CD4-positive, alpha-beta memory T cell (primary cell): ENCODE results near the gene CCL26. TPM values are rescaled to one million over a fixed set of nuclear protein-coding genes. Genes with fewer than 3 reads are reported as not detected.
"Not testable (repeated sequence)": the region's sequence is repeated elsewhere in the genome, so short reads cannot be mapped to it uniquely, and the experiment has no call there.

ENCODE experiments used
- CTCF ChIA-PET: fragments of 350-600 bp; sonication (Branson Sonifier 250); formaldehyde crosslinking; loops from one replicate; lab custom pipeline; 2021; ENCODE audit warnings: inconsistent platforms; ENCODE audit not compliant: partially characterized antibody; lab: Charles Lee
- POLR2A ChIA-PET: fragments of 350-600 bp; sonication (Branson Sonifier 250); formaldehyde crosslinking; loops from one replicate; lab custom pipeline; 2021; ENCODE audit not compliant: partially characterized antibody; lab: Charles Lee
- DNase-seq, 5 donors: peaks; one replicate each; pipeline versions ENCODE4 v3.0.0 to v3.0.0-alpha.2; 2020 to 2022; ENCODE audit warnings: mixed read lengths in 1 of 5
- H3K27ac ChIP-seq: one replicate; pipeline ENCODE4 v1.7.0; 2013; ENCODE audit warnings: low read depth, low read length
- H3K27me3 ChIP-seq: 2 replicates; pipeline ENCODE4 v1.7.0; 2013; ENCODE audit warnings: mild to moderate bottlenecking, low read length, moderate library complexity; ENCODE audit not compliant: insufficient read depth
- H3K36me3 ChIP-seq: 2 replicates; pipeline ENCODE4 v1.7.0; 2013; ENCODE audit warnings: mild to moderate bottlenecking, low read length, moderate library complexity; ENCODE audit not compliant: insufficient read depth
- H3K4me1 ChIP-seq: 2 replicates; pipeline ENCODE4 v1.7.0; 2013; ENCODE audit warnings: mild to moderate bottlenecking, low read length, moderate library complexity; ENCODE audit not compliant: insufficient read depth
- H3K4me3 ChIP-seq, 2 donors: one replicate each; pipeline ENCODE4 v1.7.0; 2013; ENCODE audit warnings: low read length in 2 of 2, mild to moderate bottlenecking in 1 of 2
- H3K9me3 ChIP-seq, 2 donors: one replicate each; pipeline ENCODE4 v1.7.0; 2013; ENCODE audit warnings: low read length in 2 of 2, control low read depth in 1 of 2; ENCODE audit not compliant: control insufficient read depth in 1 of 2
- H3K27ac Mint-ChIP-seq, 7 donors: one replicate each; pipeline ENCODE4 v1.8.0; 2020 to 2021; ENCODE audit warnings: mixed read lengths in 7 of 7, mild to moderate bottlenecking in 6 of 7, inconsistent platforms in 3 of 7, moderate library complexity in 3 of 7
- H3K27me3 Mint-ChIP-seq, 2 donors: one replicate each; pipeline ENCODE4 v1.8.0; 2020 to 2021; ENCODE audit warnings: mixed read lengths in 2 of 2
- H3K36me3 Mint-ChIP-seq, 2 donors: one replicate each; pipeline ENCODE4 v1.8.0; 2020 to 2021; ENCODE audit warnings: mixed read lengths in 2 of 2, inconsistent platforms in 1 of 2, mild to moderate bottlenecking in 1 of 2
- H3K4me1 Mint-ChIP-seq, 4 donors: one replicate each; pipeline ENCODE4 v1.8.0; 2020 to 2021; ENCODE audit warnings: mixed read lengths in 4 of 4, mild to moderate bottlenecking in 1 of 4
- H3K4me3 Mint-ChIP-seq, 8 donors: one replicate each; pipeline ENCODE4 v1.8.0; 2020 to 2021; ENCODE audit warnings: mixed read lengths in 8 of 8, mild to moderate bottlenecking in 7 of 8, moderate library complexity in 6 of 8, inconsistent platforms in 3 of 8
- H3K9me3 Mint-ChIP-seq, 8 donors: one replicate each; pipeline ENCODE4 v1.8.0; 2020 to 2021; ENCODE audit warnings: mixed read lengths in 8 of 8, mild to moderate bottlenecking in 5 of 8, inconsistent platforms in 3 of 8, moderate library complexity in 1 of 8
- intact Hi-C: fragments of 100-400 bp; cut with micrococcal nuclease; formaldehyde crosslinking; loops from one replicate; pipeline ENCODE4 v1.15.1; 2023
- polyA plus RNA-seq, 2 donors: library from polyadenylated mRNA; unstranded; fragments of 300-500 nt; fragmentation: Illumina TruSeq; gene quantifications; one replicate each; pipeline ENCODE4 v1.2.3, GENCODE V29; 2021
- total RNA-seq, 2 experiments: library from RNA; stranded (reverse); gene quantifications; one replicate each; pipeline ENCODE4 v1.2.3, GENCODE V29; 2021

The CCL26 gene
- total and polyA plus RNA-seq, 4 experiments from 2014 or later, result not detected

DNA sequence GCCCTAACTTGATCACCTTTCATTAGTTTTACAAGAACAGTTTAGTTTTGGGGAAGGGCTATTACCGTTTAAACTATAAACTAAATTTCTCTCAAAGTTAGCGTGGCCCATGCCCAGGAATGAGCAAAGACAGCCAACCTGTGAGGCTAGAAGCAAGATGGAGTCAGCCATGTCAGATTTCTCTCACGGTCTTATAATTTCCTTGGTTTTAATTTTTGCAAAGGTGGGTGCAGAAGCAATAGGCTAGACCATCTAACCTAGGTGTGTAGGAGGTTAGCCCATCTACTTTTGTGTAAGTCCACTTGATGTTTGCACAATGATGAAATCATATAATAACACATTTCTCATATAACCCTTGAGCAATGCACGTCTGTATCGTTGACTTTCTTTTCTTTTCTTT is 32.7 kb upstream of the CCL26 start:
- Mint-ChIP-seq H3K4me1 (no peaks in the 10 kb centered on the region), H3K4me3 (no peak overlapping the region), H3K27ac (no peak overlapping the region), H3K27me3 (peaks cover 0 to 3% of the 10 kb centered on the region in 2 donors), H3K9me3 (peaks cover 0 to 24% (median 17%) of the 10 kb centered on the region in 8 donors), H3K36me3 (peaks cover 0 to 3% of the 10 kb centered on the region in 2 donors)
- intact Hi-C loops, result no loop called here
- Histone ChIP-seq H3K27ac (no peak overlapping the region), H3K27me3 (no peaks in the 10 kb centered on the region), H3K36me3 (no peaks in the 10 kb centered on the region), H3K4me1 (no peaks in the 10 kb centered on the region), H3K4me3 (no peak overlapping the region), H3K9me3 (peaks cover 0 to 10% of the 10 kb centered on the region in 2 donors)
- ChIA-PET CTCF (no interaction called here), POLR2A (no interaction called here)
- DNase-seq, result no peak

DNA sequence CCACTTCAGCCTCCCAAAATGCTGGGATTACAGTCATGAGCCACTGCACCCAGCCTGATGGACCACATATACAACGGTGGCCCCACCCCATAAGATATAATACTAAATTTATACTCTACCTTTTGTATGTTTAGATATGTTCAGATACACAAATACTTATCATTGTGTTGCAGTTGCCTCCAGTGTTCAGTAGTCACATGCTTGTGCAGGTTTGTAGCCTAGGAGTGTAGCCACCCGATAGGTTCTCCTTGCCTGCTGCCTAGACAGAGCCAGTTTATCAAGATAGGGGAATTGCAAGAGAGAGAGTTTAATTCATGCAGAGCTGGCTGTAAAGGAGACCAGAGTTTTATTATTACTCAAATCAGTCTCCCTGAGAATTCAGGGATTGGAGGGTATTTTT is 32.0 kb upstream of the CCL26 start:
- Histone ChIP-seq H3K27me3 (no peaks in the 10 kb centered on the region), H3K27ac (no peak overlapping the region), H3K36me3 (no peaks in the 10 kb centered on the region), H3K4me3 (no peak overlapping the region), H3K4me1 (no peaks in the 10 kb centered on the region), H3K9me3 (peaks cover 0 to 10% of the 10 kb centered on the region in 2 donors)
- CTCF ChIA-PET, result no interaction called here
- intact Hi-C loops, result no loop called here
- no peak for DNase-seq
- peak overlapping the region in 1 of 8 donors; percentile 49 for H3K4me3 Mint-ChIP-seq
- POLR2A ChIA-PET, result no interaction called here
- no peaks in the 10 kb centered on the region for H3K4me1 Mint-ChIP-seq
- H3K36me3 Mint-ChIP-seq, result peaks cover 0 to 3% of the 10 kb centered on the region in 2 donors
- H3K9me3 Mint-ChIP-seq, result peaks cover 0 to 24% (median 17%) of the 10 kb centered on the region in 8 donors
- H3K27me3 Mint-ChIP-seq, result peaks cover 0 to 5% of the 10 kb centered on the region in 2 donors
- H3K27ac Mint-ChIP-seq, result no peak overlapping the region

DNA sequence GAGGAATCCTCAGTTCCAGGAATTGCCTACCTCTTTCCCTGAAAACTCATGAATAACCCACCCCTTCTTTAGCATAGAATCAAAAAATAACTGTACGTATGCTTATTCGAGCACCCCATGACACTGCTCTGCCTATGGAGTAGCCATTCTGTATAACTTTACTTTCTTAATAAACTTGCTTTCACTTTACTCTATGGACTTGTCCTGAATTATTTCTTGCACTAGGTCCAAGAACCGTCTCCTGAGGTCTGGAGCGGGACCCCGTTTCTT is 30.5 kb upstream of the CCL26 start:
- Mint-ChIP-seq H3K27ac (no peak overlapping the region), H3K36me3 (peaks cover 0 to 3% of the 10 kb centered on the region in 2 donors), H3K4me1 (no peaks in the 10 kb centered on the region), H3K9me3 (peaks cover 0 to 16% (median 12%) of the 10 kb centered on the region in 8 donors), H3K27me3 (peaks cover 3 to 5% of the 10 kb centered on the region in 2 donors), H3K4me3 (no peak overlapping the region)
- POLR2A ChIA-PET, result no interaction called here
- no peak overlapping the region for H3K4me3 ChIP-seq
- H3K4me1 ChIP-seq, result no peaks in the 10 kb centered on the region
- intact Hi-C loops, result no loop called here
- no peaks in the 10 kb centered on the region for H3K27me3 ChIP-seq
- no peak overlapping the region for H3K27ac ChIP-seq
- CTCF ChIA-PET, result no interaction called here
- no peak for DNase-seq
- H3K9me3 ChIP-seq, result peaks cover 0 to 10% of the 10 kb centered on the region in 2 donors
- H3K36me3 ChIP-seq, result no peaks in the 10 kb centered on the region

DNA sequence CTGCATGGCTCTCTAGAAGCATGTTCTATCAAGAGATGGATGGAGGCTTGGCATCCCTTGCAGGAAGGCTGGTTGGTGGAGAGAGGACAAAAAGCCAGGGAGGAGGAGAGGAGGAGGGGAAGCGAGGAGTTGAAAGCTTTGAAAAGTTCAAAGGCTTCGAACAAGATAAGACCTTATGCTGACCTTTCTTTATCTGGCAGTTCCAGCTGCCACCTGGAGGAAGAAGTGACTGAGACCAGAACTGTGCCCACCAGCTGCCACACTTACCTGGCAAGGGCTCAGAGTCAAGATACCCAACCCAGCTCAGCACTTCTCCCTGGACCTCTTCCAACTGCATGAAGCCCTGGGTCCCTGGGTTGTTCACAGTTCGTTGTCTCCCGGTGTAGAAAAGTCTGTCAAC is 26.8 kb upstream of the CCL26 start:
- CTCF ChIA-PET, result no interaction called here
- DNase-seq, result no peak

DNA sequence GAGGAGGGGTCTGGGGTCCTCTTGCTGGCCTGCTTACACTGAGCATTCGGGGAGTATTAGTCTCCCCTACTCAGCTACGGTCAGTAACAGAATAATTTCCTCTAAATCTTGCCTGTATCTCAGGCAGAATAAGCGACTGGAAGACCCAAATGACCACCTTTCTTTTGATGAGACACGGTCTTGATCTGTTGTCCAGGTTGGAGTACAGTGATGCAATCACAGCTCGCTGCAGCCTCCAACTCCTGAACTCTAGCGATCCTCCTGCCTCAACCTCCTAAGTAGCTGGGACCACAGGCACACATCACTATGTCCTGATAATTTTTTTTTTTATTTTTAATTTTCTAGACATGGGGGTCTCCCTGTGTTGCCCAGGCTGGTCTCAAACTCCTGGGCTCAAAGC is 24.4 kb upstream of the CCL26 start:
- ChIA-PET POLR2A (no interaction called here), CTCF (no interaction called here)
- Mint-ChIP-seq H3K4me1 (no peaks in the 10 kb centered on the region), H3K27ac (no peak overlapping the region), H3K27me3 (peaks cover 5 to 8% of the 10 kb centered on the region in 2 donors), H3K36me3 (no peaks in the 10 kb centered on the region), H3K9me3 (no peaks in the 10 kb centered on the region), H3K4me3 (no peak overlapping the region)
- Histone ChIP-seq H3K4me1 (no peaks in the 10 kb centered on the region), H3K27ac (no peak overlapping the region), H3K36me3 (no peaks in the 10 kb centered on the region), H3K4me3 (no peak overlapping the region), H3K27me3 (no peaks in the 10 kb centered on the region), H3K9me3 (no peaks in the 10 kb centered on the region)
- DNase-seq, result no peak
- intact Hi-C loops, result no loop called here

More for the DNA sequence above, 26.8 kb upstream of the CCL26 start:
- Mint-ChIP-seq H3K9me3 (no peaks in the 10 kb centered on the region), H3K4me1 (no peaks in the 10 kb centered on the region), H3K36me3 (no peaks in the 10 kb centered on the region), H3K27me3 (peaks cover 5 to 8% of the 10 kb centered on the region in 2 donors), H3K4me3 (no peak overlapping the region), H3K27ac (no peak overlapping the region)
- Histone ChIP-seq H3K4me3 (no peak overlapping the region), H3K27ac (no peak overlapping the region), H3K36me3 (no peaks in the 10 kb centered on the region), H3K27me3 (no peaks in the 10 kb centered on the region), H3K4me1 (no peaks in the 10 kb centered on the region), H3K9me3 (no peaks in the 10 kb centered on the region)
- intact Hi-C loops, result no loop called here
- POLR2A ChIA-PET, result no interaction called here

DNA sequence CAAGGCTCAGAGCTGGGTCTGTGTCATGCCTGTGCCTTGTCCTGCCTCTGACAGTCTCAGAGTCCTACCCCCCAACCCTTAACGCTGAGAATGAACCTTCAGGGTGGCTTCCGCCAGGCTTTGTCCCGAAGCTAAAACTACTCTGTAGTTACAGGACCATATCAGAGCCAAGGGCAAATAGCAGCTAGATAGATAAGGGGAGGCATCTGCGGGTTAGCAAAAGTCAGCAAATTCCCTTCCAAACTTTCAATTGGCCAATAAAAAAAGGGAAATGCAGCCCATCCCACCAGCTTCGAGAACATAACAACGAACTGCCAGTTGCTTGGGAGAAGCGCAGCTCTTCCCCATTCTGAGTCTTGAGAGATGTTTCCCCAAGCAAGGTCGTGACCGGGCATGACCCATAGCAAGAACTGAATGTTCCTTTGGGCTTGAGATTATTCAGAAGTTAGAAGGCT is 23.8 kb upstream of the CCL26 start:
- ChIA-PET POLR2A (no interaction called here), CTCF (no interaction called here)
- Histone ChIP-seq H3K4me3 (no peak overlapping the region), H3K9me3 (no peaks in the 10 kb centered on the region), H3K4me1 (no peaks in the 10 kb centered on the region), H3K36me3 (no peaks in the 10 kb centered on the region), H3K27me3 (no peaks in the 10 kb centered on the region), H3K27ac (no peak overlapping the region)
- H3K9me3 Mint-ChIP-seq, result no peaks in the 10 kb centered on the region
- no peaks in the 10 kb centered on the region for H3K4me1 Mint-ChIP-seq
- DNase-seq, result no peak
- no peak overlapping the region for H3K27ac Mint-ChIP-seq
- no peak overlapping the region for H3K4me3 Mint-ChIP-seq
- H3K27me3 Mint-ChIP-seq, result peaks cover 5 to 8% of the 10 kb centered on the region in 2 donors
- intact Hi-C loops, result no loop called here
- H3K36me3 Mint-ChIP-seq, result no peaks in the 10 kb centered on the region

DNA sequence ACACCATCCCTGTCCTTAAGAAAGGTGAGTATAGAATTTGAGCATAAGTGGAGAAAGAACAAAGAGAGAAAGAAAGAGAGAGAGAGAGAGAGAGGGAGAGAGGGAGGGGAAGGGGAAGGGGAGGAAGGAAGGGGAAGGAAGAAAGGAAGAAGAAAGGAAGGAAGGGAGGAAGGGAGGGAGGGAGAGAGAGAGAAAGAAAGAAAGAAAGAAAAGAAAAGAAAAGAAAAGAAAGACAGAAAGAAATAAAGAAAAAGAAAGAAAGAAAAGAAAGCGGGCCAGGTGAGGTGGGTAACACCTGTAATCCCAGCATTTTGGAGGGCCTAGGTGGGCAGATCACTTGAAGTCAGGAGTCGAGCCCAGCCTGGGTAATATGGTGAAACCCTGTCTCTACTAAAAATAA is 21.7 kb upstream of the CCL26 start:
- Histone ChIP-seq H3K36me3 (no peaks in the 10 kb centered on the region), H3K4me1 (no peaks in the 10 kb centered on the region), H3K27me3 (no peaks in the 10 kb centered on the region), H3K4me3 (no peak overlapping the region), H3K9me3 (no peaks in the 10 kb centered on the region), H3K27ac (no peak overlapping the region)
- Mint-ChIP-seq H3K36me3 (no peaks in the 10 kb centered on the region), H3K27me3 (peaks cover 3 to 8% of the 10 kb centered on the region in 2 donors), H3K27ac (no peak overlapping the region), H3K4me3 (no peak overlapping the region), H3K9me3 (no peaks in the 10 kb centered on the region), H3K4me1 (no peaks in the 10 kb centered on the region)
- POLR2A ChIA-PET, result no interaction called here
- DNase-seq, result no peak
- CTCF ChIA-PET, result no interaction called here
- intact Hi-C loops, result no loop called here

DNA sequence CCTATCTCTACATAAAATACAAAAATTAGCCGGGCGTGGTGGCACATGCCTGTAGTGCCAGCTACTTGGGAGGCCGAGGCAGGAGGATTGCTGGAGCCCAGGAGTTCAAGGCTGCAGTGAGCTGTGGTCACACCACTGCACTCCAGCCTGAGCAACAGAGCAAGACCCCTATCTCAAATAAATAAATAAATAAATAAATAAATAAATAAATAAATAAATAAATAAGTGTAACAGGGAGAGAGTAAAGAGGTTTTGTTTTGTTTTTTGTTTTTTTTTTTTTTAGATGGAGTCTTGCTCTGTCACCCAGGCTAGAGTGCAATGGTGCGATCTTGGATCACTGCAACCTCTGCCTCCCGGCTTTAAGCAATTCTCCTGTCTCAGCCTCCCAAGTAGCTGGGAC is 20.6 kb upstream of the CCL26 start:
- DNase-seq, intact Hi-C loops, H3K36me3 ChIP-seq, H3K27me3 Mint-ChIP-seq, H3K27ac ChIP-seq, H3K27me3 ChIP-seq, H3K27ac Mint-ChIP-seq, H3K9me3 Mint-ChIP-seq, H3K9me3 ChIP-seq, POLR2A ChIA-PET, H3K4me3 Mint-ChIP-seq, H3K4me1 Mint-ChIP-seq, H3K4me3 ChIP-seq, H3K4me1 ChIP-seq, CTCF ChIA-PET, H3K36me3 Mint-ChIP-seq: not testable (repeated sequence)
